ENCODE data around the gene CST3.

GRCh38 chr20:23626040-23626620 lies 11.6 kb downstream of the CST3 start:
- TF ChIP-seq EZH2 (IDR thresholded peaks at IDR 0.05; ENCODE audit: low read length) = no peak
- TF ChIP-seq CTCF (optimal IDR thresholded peaks at IDR 0.05 in 1 of 3, IDR thresholded peaks at IDR 0.05 in 1 of 3, conservative IDR thresholded peaks at IDR 0.05 in 1 of 3; ENCODE audit: extremely low read depth in 1 of 3, insufficient read depth in 2 of 3, low read length in 3 of 3) = no peak
